K562 (cell line): ENCODE data around the gene ARHGAP10. TPM values are rescaled to one million over a fixed set of nuclear protein-coding genes. Genes with fewer than 3 reads are reported as not detected.

Experiments used
- ATAC-seq: fragments of 200-7000 bp; cut with Tn5 transposase; 3 replicates; pipeline ENCODE4 v1.9.1; 2020; ENCODE audit warnings: moderate library complexity
- BruUV-seq: library from RNA; stranded (reverse); fragments of 400-500 nt; replicated peaks from 2 replicates; lab custom pipeline; 2021; lab: Mats Ljungman, UMichigan
- CTCF ChIA-PET: fragments of 300-600 bp; formaldehyde crosslinking; extraction: SDS; loops from one replicate; lab custom pipeline; 2021; ENCODE audit warnings: low intra/inter-chr PET ratio; lab: Yijun Ruan, JAX
- POLR2A ChIA-PET: fragments of 300-600, 350-650 bp; sonication (Branson Sonifier 250); formaldehyde crosslinking; extraction: SDS; loops from one replicate; lab custom pipeline; 2021; ENCODE audit warnings: antibody characterized with exemption, inconsistent platforms; lab: Yijun Ruan, JAX
- DNase-seq, 4 experiments: peaks; one replicate each; pipeline versions ENCODE4 v3.0.0 to v3.0.0-alpha.2; 2011 to 2018; ENCODE audit warnings: low spot score in 3 of 4, mixed read lengths in 3 of 4; ENCODE audit errors: extremely low read depth in 1 of 4
- FAIRE-seq: peaks from 2 replicates; lab custom pipeline; 2011; peaks lifted over from hg19 to GRCh38; lab: Jason Lieb, UNC
- H2AFZ ChIP-seq: 2 replicates; pipeline ENCODE4 v1.6.0; 2011; ENCODE audit warnings: low read depth, low read length, control low read depth, inconsistent platforms
- H3K27ac ChIP-seq: fragments of 200-600 bp; 3 replicates; pipeline ENCODE4 v1.8.0; 2011; ENCODE audit warnings: low read depth, mild to moderate bottlenecking, control low read depth, inconsistent platforms, low read length, moderate library complexity, mixed read lengths; ENCODE audit errors: extremely low read depth
- H3K27me3 ChIP-seq, 2 experiments: fragments of 300-600 bp in 1 of 2; 2 replicates in 1 of 2; 3 replicates in 1 of 2; pipeline versions ENCODE4 v1.6.0 to v1.8.0; 2011; ENCODE audit warnings: inconsistent platforms in 2 of 2, low read length in 2 of 2, mild to moderate bottlenecking in 1 of 2, mixed read lengths in 1 of 2, moderate library complexity in 1 of 2; ENCODE audit not compliant: control insufficient read depth in 2 of 2, insufficient read depth in 2 of 2
- H3K36me3 ChIP-seq: fragments of 300-600 bp; 3 replicates; pipeline ENCODE4 v1.8.0; 2011; ENCODE audit warnings: mild to moderate bottlenecking, low read length, inconsistent platforms; ENCODE audit not compliant: control insufficient read depth, insufficient read depth
- H3K4me1 ChIP-seq, 2 experiments: fragments of 200-600 bp in 1 of 2; replicated peaks in 1 of 2; 2 replicates in 1 of 2; 3 replicates in 1 of 2; pipeline versions ENCODE4 v1.5.1 to v1.8.0; 2011; ENCODE audit warnings: inconsistent platforms in 2 of 2, low read length in 2 of 2, mild to moderate bottlenecking in 1 of 2, mixed read lengths in 1 of 2, moderate library complexity in 1 of 2; ENCODE audit not compliant: control insufficient read depth in 2 of 2, insufficient read depth in 2 of 2
- H3K4me2 ChIP-seq: 2 replicates; pipeline ENCODE4 v1.6.1; 2011; ENCODE audit warnings: low read length, control low read depth, inconsistent platforms, mixed read lengths; ENCODE audit not compliant: insufficient read depth
- H3K4me3 ChIP-seq: fragments of 200-600 bp; sonication (generic), shearing (Covaris generic); 2 replicates; pipeline ENCODE4 v1.5.1; 2016; ENCODE audit warnings: control low read depth, inconsistent platforms
- H3K79me2 ChIP-seq: fragments of 200-600 bp; 3 replicates; pipeline ENCODE4 v1.8.0; 2011; ENCODE audit warnings: low read length, inconsistent platforms; ENCODE audit not compliant: control insufficient read depth, insufficient read depth
- H3K9ac ChIP-seq, 2 experiments: 2 replicates each; pipeline versions ENCODE4 v1.6.0 to v1.6.1; 2011; ENCODE audit warnings: low read depth in 2 of 2, low read length in 2 of 2, control low read depth in 1 of 2, inconsistent platforms in 1 of 2, mild to moderate bottlenecking in 1 of 2, mixed read lengths in 1 of 2; ENCODE audit not compliant: insufficient read depth in 1 of 2
- H3K9me1 ChIP-seq: one replicate; pipeline ENCODE4 v1.6.0; 2011; ENCODE audit warnings: inconsistent platforms, mild to moderate bottlenecking, low read length, moderate library complexity; ENCODE audit not compliant: control insufficient read depth, insufficient read depth
- H3K9me3 ChIP-seq: replicated peaks from 2 replicates; pipeline ENCODE4 v1.5.1; 2011; ENCODE audit warnings: low read depth, low read length, inconsistent platforms; ENCODE audit not compliant: control insufficient read depth, insufficient read depth
- H4K20me1 ChIP-seq: replicated peaks from 2 replicates; pipeline ENCODE4 v1.6.1; 2011; ENCODE audit warnings: low read length, inconsistent platforms, mixed read lengths; ENCODE audit not compliant: control insufficient read depth, insufficient read depth
- BRCA1 ChIP-seq, 2 experiments: fragments of 450-650 bp in 1 of 2; sonication (generic) in 1 of 2; formaldehyde crosslinking in 1 of 2; IDR thresholded peaks; 2 replicates each; pipeline versions ENCODE4 v1.5.0 to v1.6.1; 2017 to 2020; ENCODE audit warnings: mild to moderate bottlenecking in 1 of 2, missing genetic modification reagents in 1 of 2
- EP400 ChIP-seq: fragments of 450-650 bp; IDR thresholded peaks from 2 replicates; pipeline ENCODE4 v1.6.1; 2017; ENCODE audit warnings: antibody characterized with exemption, mild to moderate bottlenecking, moderate library complexity
- MAFF ChIP-seq: IDR thresholded peaks from 2 replicates; pipeline ENCODE4 v1.6.1; 2012; ENCODE audit warnings: low read length, improper control_type of control experiment
- PKNOX1 ChIP-seq: fragments of 450-650 bp; IDR thresholded peaks from 2 replicates; pipeline ENCODE4 v1.6.1; 2016
- ZBTB2 ChIP-seq: fragments of 450-650 bp; IDR thresholded peaks from 2 replicates; pipeline ENCODE4 v1.6.1; 2016; ENCODE audit warnings: antibody characterized with exemption
- ZNF764 ChIP-seq: fragments of 250-450 bp; sonication (Bioruptor Pico); IDR thresholded peaks from 2 replicates; pipeline ENCODE4 v1.4.0; 2020; ENCODE audit warnings: low read depth, mild to moderate bottlenecking, moderate library complexity
- WGBS: fragments of 100-300 bp; shearing (Covaris generic); methylation state at CpG from one replicate; pipeline ENCODE4 v1.1.6; 2016; ENCODE audit warnings: low coverage, mixed read lengths; ENCODE audit not compliant: insufficient coverage; ENCODE audit errors: missing lambda C conversion rate; 5-methylcytosine and 5-hydroxymethylcytosine counted together
- in situ Hi-C: fragments of 300-500 bp; cut with MboI; formaldehyde crosslinking; loops from 4 replicates; pipeline ENCODE4 v1.15.0; 2018; ENCODE audit warnings: inconsistent platforms, mixed read lengths
- intact Hi-C: fragments of 100-400 bp; cut with micrococcal nuclease; formaldehyde crosslinking; loops from 2 replicates; pipeline ENCODE4 v1.14.2; 2022
- polyA plus RNA-seq, 8 experiments: library from polyadenylated mRNA; depleted of rRNA in 4 of 8; stranded (reverse) in 5 of 8; unstranded in 3 of 8; fragments of >200 nt; fragmentation: Nextera tagmentation in 2 of 8; fragmentation: Illumina TruSeq in 1 of 8; extraction: Ambion mirVana in 2 of 8; extraction: Trizol in 1 of 8; gene quantifications; 2 replicates each; pipeline versions ENCODE4 v1.2.1 to v1.2.3, GENCODE V29; 2011 to 2014; ENCODE audit warnings: inconsistent platforms in 1 of 8, missing spikeins in 1 of 8
- total RNA-seq, 7 experiments: library from RNA; depleted of rRNA in 6 of 7; stranded (reverse); fragments of >200 nt in 6 of 7; fragmentation: Illumina TruSeq in 2 of 7; extraction: Trizol in 2 of 7; gene quantifications; 2 replicates each; pipeline versions ENCODE4 v1.2.1 to v1.2.3, GENCODE V29; 2011 to 2021; ENCODE audit warnings: low replicate concordance in 1 of 7
- TF ChIP-seq, protein P1 (sequence below): sonication (generic); formaldehyde crosslinking; IDR thresholded peaks from 2 replicates; pipeline ENCODE4 v1.8.1; 2023; ENCODE audit warnings: mild to moderate bottlenecking, missing genetic modification reagents

The ARHGAP10 gene
- total and polyA plus RNA-seq, 9 of the 15 experiments (the other 6 are each of a cell fraction or from before 2014, with no cell fraction given) = 0.03 to 0.22 (median 0.06) TPM; not detected in 3

GRCh38 chr4:147801820-147802219, 69.9 kb downstream of the ARHGAP10 start:
- no peak overlapping the region for H3K9ac ChIP-seq
- TF ChIP-seq PKNOX1 (peak; percentile 33; the same call in 1 of the 2 replicates), BRCA1 (IDR thresholded peaks at IDR 0.05) (no peak), BRCA1 (CRISPR knock-in tag; IDR thresholded peaks at IDR 0.05) (no peak)
- no peaks in the 10 kb centered on the region for H3K4me1 ChIP-seq
- in situ Hi-C loops (no loop called here), intact Hi-C loops (no loop called here)
- H3K27ac ChIP-seq = no peak overlapping the region
- H3K79me2 ChIP-seq = no peaks in the 10 kb centered on the region
- 0% methylated on average over 4 of the region's 4 CpGs for WGBS
- no TSS peak for BruUV-seq
- no peak overlapping the region for H2AFZ ChIP-seq
- no peaks in the 10 kb centered on the region for H4K20me1 ChIP-seq
- H3K4me3 ChIP-seq = no peak overlapping the region
- H3K9me1 ChIP-seq = no peaks in the 10 kb centered on the region
- H3K27me3 ChIP-seq = peaks cover 0 to 6% of the 10 kb centered on the region in 2 experiments; a peak in 3 of 5 replicates
- DNase-seq (no peak), FAIRE-seq (no peak), ATAC-seq (no peak)
- CTCF ChIA-PET = no interaction called here
- H3K4me2 ChIP-seq = no peak overlapping the region
- no peaks in the 10 kb centered on the region for H3K9me3 ChIP-seq
- H3K36me3 ChIP-seq = no peaks in the 10 kb centered on the region
- POLR2A ChIA-PET = no interaction called here

- no peaks in the 10 kb centered on the region for H3K4me1 ChIP-seq
- H3K27me3 ChIP-seq = peaks cover 0 to 6% of the 10 kb centered on the region in 2 experiments; a peak in 3 of 5 replicates
- no TSS peak for BruUV-seq
- WGBS = 0% methylated on average over 2 of the region's 2 CpGs
- no peak overlapping the region for H3K27ac ChIP-seq
- H3K9ac ChIP-seq = no peak overlapping the region
- TF ChIP-seq, protein P1, sequence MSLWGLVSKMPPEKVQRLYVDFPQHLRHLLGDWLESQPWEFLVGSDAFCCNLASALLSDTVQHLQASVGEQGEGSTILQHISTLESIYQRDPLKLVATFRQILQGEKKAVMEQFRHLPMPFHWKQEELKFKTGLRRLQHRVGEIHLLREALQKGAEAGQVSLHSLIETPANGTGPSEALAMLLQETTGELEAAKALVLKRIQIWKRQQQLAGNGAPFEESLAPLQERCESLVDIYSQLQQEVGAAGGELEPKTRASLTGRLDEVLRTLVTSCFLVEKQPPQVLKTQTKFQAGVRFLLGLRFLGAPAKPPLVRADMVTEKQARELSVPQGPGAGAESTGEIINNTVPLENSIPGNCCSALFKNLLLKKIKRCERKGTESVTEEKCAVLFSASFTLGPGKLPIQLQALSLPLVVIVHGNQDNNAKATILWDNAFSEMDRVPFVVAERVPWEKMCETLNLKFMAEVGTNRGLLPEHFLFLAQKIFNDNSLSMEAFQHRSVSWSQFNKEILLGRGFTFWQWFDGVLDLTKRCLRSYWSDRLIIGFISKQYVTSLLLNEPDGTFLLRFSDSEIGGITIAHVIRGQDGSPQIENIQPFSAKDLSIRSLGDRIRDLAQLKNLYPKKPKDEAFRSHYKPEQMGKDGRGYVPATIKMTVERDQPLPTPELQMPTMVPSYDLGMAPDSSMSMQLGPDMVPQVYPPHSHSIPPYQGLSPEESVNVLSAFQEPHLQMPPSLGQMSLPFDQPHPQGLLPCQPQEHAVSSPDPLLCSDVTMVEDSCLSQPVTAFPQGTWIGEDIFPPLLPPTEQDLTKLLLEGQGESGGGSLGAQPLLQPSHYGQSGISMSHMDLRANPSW (CRISPR knock-in tag) = no peak
- TF ChIP-seq ZNF764 (CRISPR knock-in tag) = no peak
- no peak for TF ChIP-seq MAFF
- TF ChIP-seq ZBTB2 = no peak
- TF ChIP-seq EP400 = no peak
- no peak overlapping the region for H2AFZ ChIP-seq
- ATAC-seq = no peak
- no peaks in the 10 kb centered on the region for H3K9me3 ChIP-seq
- H3K9me1 ChIP-seq = no peaks in the 10 kb centered on the region
- CTCF ChIA-PET = no interaction called here
- no peak overlapping the region for H3K4me2 ChIP-seq
- in situ Hi-C loops = no loop called here
- FAIRE-seq = no peak
- DNase-seq = no peak
- no peak overlapping the region for H3K4me3 ChIP-seq
- no peaks in the 10 kb centered on the region for H4K20me1 ChIP-seq
- POLR2A ChIA-PET = no interaction called here
- intact Hi-C loops = no loop called here
- H3K79me2 ChIP-seq = no peaks in the 10 kb centered on the region
- H3K36me3 ChIP-seq = no peaks in the 10 kb centered on the region
These were observed 70.5 kb downstream of the ARHGAP10 start for GRCh38 chr4:147802346-147802745.
